IPS DF 4.7 (cell line): ENCODE data around the gene HMX2.

Experiments
- DNase-seq: peaks from one replicate; pipeline ENCODE4 v3.0.0-alpha.2; 2013; ENCODE audit warnings: low spot score; ENCODE audit errors: extremely low read depth

Gene HMX2, protein sequence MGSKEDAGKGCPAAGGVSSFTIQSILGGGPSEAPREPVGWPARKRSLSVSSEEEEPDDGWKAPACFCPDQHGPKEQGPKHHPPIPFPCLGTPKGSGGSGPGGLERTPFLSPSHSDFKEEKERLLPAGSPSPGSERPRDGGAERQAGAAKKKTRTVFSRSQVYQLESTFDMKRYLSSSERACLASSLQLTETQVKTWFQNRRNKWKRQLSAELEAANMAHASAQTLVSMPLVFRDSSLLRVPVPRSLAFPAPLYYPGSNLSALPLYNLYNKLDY

GRCh38 chr10:123147635-123148413, at the start of gene HMX2:
TSS of gene HMX2 (plus strand) at chr10:123148136. CDS start at chr10:123148379, 243 bp downstream.
- no peak for DNase-seq

GRCh38 chr10:123100030-123100762, 47.7 kb upstream of the HMX2 start:
- DNase-seq = no peak

GRCh38 chr10:123101872-123102271, 46.1 kb upstream of the HMX2 start:
- DNase-seq = no peak

DNA sequence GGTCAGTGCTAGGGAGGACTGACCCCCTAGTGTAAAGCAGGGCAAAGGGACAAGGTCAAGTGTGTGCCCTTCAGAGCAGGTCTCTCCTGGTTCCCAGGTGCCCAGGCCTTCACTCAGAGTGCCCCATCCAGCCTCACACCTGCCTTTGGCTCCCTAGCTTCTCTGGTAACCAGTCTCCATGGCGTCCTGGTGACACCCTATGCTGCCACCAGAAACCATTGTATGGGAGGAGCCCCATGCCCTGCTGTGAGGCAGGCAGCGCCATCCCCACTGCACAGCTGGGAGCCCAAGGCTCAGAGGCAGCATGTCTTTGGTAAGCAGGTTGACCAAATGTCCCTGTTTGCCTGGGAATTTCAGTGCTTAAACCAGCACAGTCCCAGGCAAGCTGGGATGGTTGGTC, 45.3 kb upstream of the HMX2 start:
- DNase-seq = no peak

DNA sequence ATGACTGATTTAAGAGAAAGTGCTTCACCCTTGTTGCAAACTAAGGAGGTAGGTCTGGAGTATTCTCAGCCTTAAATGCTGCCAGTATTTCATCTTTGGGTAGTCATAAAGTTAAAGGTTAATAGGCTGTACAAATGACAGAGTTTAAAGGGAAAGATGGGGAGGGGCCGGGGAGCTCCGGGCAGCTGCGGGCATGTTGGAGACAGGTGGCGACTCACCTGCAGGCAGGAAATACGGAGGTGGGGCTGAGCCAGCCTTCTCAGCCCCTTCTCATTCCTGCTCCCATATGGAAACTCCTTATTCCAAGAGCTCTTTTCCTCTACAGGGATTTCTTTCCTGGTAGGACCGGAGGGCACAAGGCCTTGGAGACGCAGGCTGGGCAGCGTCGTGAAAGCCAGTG, 44.0 kb upstream of the HMX2 start:
- DNase-seq = no peak

DNA sequence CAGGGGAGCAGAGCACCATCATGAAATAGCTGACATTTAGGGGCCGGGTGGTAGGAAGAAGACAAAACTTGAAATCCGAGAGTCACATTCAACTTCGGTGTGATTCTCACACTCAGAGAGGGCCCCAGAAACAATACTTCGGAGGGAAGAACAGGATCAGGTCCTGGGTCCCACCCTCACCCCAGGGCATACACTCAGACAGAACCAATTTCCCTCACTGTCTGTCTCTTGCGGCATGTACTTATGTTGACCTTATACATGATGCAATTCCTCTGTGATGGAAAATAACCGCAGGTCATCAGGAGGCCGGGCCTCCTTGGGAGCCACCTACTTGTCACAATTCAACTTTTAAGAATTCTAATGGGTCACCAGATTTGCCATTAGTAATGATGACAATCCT, 38.5 kb upstream of the HMX2 start:
- DNase-seq = no peak

- DNase-seq = no peak
Observed at GRCh38 chr10:123117644-123118417, 30.1 kb upstream of the HMX2 start.

DNA sequence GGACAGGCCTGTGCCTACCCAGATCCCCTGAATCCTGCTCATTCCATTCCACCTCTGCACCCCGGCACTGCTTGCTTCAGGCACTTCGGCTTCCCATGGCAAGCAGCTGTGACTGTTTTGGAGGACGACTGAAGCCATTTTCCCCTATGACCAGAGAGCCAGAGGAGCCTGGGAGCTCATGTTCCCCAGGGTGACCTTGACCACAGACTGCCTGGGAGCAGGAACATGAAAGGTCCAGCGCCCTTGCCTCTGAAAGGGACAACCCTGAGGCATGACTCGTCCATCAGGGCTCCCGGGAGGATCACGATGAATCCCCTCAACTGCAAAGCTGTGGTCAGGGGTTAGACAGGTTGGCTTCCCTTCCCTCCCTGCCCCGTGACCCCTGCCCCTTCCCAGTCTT, 28.9 kb upstream of the HMX2 start:
- no peak for DNase-seq

GRCh38 chr10:123126246-123126645, 21.7 kb upstream of the HMX2 start:
- no peak for DNase-seq

- no peak for DNase-seq
Observed at GRCh38 chr10:123129618-123130271, 18.2 kb upstream of the HMX2 start.

DNA sequence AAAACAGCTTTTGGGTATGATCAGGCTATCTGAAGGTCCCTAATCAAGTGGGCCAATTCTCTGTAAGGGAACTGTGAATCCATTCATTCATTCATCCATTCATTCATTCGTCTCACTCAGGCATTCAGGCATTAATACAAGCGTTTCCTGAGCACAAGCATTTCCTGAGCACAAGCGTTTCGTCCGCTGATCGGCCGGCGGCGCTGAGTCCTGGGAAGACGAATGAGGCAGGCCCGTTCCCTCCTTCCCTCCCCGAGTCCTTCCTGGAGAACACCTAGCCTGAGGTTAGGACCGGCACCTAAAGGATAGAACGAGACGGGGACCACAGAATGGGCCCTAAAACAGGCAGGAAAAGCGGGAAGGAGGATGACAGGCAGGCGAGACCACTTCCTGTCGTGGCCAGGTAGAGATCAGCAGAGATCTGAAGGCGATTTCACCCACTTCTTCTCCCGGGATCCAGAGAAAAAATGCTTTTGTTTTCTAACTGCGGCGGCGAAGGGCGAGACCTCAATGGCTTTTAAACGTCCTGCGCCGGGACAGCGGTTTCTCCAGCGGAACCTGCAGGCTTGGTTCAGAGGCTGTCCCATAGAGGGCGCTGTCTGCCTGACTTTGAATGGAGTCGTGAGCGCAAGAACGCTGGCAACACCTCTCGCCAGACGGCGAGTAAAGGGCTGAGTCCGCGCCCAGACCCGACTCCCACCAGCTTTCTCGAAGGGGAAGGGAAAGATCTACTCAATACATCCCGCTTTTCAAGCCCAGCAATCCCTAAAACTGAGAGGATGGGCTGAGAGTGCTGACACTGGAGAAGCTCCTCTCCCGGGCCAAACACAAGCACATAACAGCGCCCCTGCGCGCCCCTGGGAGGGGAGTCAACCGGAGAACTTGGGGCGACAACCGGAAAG, 15.1 kb upstream of the HMX2 start:
- no peak for DNase-seq

- no peak for DNase-seq
Observed at GRCh38 chr10:123133541-123134342, 14.2 kb upstream of the HMX2 start.

DNA sequence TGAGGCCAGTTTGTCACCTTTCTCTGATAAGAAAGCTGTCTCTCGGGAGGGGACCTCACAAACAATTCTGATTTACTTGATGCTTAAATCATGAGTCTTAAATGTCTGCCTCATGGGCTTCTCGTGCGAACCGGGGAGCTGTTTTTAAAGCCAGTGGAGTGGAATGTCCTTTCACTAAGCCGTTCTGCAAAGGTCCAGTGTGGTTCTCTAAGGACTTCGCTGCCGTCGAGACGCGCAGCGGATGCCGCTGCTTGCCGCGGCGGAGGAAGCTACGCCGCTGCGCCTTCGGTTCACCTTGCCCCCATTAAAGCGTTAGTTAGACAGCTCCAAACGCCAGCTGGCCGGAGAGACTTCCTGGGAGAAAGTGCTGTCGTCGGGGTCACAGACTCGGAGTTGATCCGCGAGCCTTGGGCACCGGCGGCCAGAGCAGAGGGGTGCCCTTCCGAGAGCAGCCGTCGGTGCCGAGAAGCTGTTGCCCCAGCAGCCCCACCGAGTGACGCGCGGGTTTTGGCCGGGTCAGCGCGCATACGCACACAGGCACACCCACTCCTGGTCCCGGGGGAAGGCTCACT, 13.5 kb upstream of the HMX2 start:
- DNase-seq = no peak

DNA sequence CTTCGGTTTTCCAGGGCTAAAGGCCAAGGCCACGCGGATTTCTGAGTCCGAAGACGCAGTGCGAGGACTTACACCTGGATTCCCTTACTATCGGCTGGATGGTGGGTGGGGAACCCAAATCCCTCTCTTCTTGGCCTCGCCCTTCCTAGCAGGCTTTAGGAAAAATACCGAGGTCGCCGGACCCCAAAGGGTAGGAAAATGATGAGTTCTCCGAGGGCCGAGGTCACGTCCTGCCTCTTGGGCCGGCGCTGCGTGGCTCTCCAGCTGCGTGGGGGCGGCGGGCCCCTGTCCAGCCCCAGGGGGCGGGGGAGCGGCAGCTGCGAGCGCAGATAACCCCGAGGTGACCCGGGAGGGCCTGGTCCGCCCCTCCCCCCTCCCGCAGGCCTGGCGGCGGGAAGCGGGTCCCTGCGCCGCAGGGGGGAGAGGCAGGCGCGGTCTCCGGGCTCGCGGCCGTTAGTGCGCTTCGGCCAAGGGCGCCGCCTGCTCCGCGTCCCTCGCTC, 13.0 kb upstream of the HMX2 start:
- no peak for DNase-seq

DNA sequence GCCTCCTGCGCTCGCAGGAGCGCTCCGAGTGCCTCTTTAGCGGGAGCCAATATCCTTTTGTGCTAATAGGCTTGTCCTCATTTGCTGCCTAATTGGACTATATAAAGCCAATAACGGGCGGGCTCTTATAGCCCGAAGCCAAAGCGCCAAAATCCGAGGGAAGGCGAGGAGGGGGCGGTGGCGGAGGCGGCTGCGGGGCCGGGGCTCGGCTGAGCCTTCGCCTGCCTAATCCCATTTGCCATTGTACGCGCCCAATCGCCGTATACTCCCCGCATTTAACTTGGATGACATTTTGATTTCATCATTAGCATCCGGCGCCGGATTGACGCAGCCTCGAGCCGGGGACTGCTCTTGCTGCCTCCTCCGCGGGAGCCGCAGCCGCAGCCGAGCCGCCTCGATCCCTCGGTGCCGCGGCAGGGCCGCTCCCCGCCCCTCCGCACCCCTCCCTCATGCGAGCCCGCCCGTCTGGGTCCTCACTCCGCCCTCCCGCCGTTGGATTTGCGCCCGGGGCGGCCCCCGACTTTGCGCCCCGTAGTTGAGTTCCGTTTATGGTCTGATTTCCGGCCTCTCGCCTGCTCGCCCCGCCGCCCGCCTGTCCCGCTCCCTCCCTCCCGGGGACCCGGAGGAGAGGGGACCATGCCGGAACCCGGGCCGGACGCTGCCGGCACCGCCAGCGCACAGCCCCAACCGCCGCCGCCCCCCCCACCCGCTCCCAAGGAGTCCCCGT, 12.4 kb upstream of the HMX2 start, which contains the start of gene HMX3:
TSS of gene HMX3 (plus strand) at position 556 of the 727 bp plus-strand sequence. CDS start at position 637, 81 bp downstream.
- no peak for DNase-seq

GRCh38 chr10:123136221-123136805, 11.6 kb upstream of the HMX2 start:
- DNase-seq = no peak
